HEK293 (cell line): ENCODE results near the gene MRPL20.

ENCODE experiments used
- CTCF ChIP-seq: fragments of 450-650 bp; formaldehyde crosslinking; IDR thresholded peaks from 2 replicates; pipeline ENCODE4 v1.5.1; 2016; ENCODE audit warnings: missing biosample characterization, missing genetic modification characterization
- PRDM10 ChIP-seq: fragments of 450-650 bp; formaldehyde crosslinking; IDR thresholded peaks from 2 replicates; pipeline ENCODE4 v1.5.1; 2016; ENCODE audit warnings: missing biosample characterization, missing genetic modification characterization
- REST ChIP-seq: fragments of 450-650 bp; formaldehyde crosslinking; IDR thresholded peaks from 2 replicates; pipeline ENCODE4 v1.5.1; 2016; ENCODE audit warnings: missing biosample characterization, missing genetic modification characterization
- TSHZ1 ChIP-seq: fragments of 450-650 bp; formaldehyde crosslinking; IDR thresholded peaks from 2 replicates; pipeline ENCODE4 v1.5.1; 2016; ENCODE audit warnings: missing biosample characterization, missing genetic modification characterization, borderline replicate concordance
- ZIC2 ChIP-seq: fragments of 450-650 bp; formaldehyde crosslinking; IDR thresholded peaks from 2 replicates; pipeline ENCODE4 v1.5.1; 2016; ENCODE audit warnings: missing biosample characterization, missing genetic modification characterization
- ZNF114 ChIP-seq: fragments of 450-650 bp; formaldehyde crosslinking; IDR thresholded peaks from 2 replicates; pipeline ENCODE4 v1.5.0; 2017; ENCODE audit warnings: missing biosample characterization, missing genetic modification characterization
- ZNF146 ChIP-seq: fragments of 450-650 bp; formaldehyde crosslinking; IDR thresholded peaks from 2 replicates; pipeline ENCODE4 v1.5.1; 2016; ENCODE audit warnings: missing biosample characterization, missing genetic modification characterization
- ZNF26 ChIP-seq: fragments of 450-650 bp; formaldehyde crosslinking; IDR thresholded peaks from 2 replicates; pipeline ENCODE4 v1.5.1; 2016; ENCODE audit warnings: missing biosample characterization, missing genetic modification characterization
- ZNF488 ChIP-seq: fragments of 450-650 bp; formaldehyde crosslinking; IDR thresholded peaks from 2 replicates; pipeline ENCODE4 v1.5.1; 2016; ENCODE audit warnings: missing biosample characterization, missing genetic modification characterization
- ZNF670 ChIP-seq: fragments of 450-650 bp; formaldehyde crosslinking; IDR thresholded peaks from 2 replicates; pipeline ENCODE4 v1.5.1; 2016; ENCODE audit warnings: missing biosample characterization, missing genetic modification characterization, low read depth

GRCh38 chr1:1373051-1373814 is 33.9 kb downstream of the MRPL20 start:
- no peak for TF ChIP-seq REST (tag by site-specific recombination)
- TF ChIP-seq ZNF670: no peak
- no peak for TF ChIP-seq ZNF114
- no peak for TF ChIP-seq CTCF (tag by site-specific recombination)
- TF ChIP-seq ZIC2 (tag by site-specific recombination): no peak
- TF ChIP-seq PRDM10 (tag by site-specific recombination): no peak
- TF ChIP-seq TSHZ1 (tag by site-specific recombination): no peak
- no peak for TF ChIP-seq ZNF488
- TF ChIP-seq ZNF146 (tag by site-specific recombination): no peak
- TF ChIP-seq ZNF26 (tag by site-specific recombination): no peak
